HEK293 (cell line): ENCODE results near the gene FOXC1.

Experiments
- FEZF1 ChIP-seq: fragments of 450-650 bp; formaldehyde crosslinking; IDR thresholded peaks from 2 replicates; pipeline ENCODE4 v1.5.1; 2016; ENCODE audit warnings: missing biosample characterization, missing genetic modification characterization
- GFI1B ChIP-seq: fragments of 450-650 bp; formaldehyde crosslinking; IDR thresholded peaks from 2 replicates; pipeline ENCODE4 v1.5.1; 2016; ENCODE audit warnings: missing biosample characterization, missing genetic modification characterization
- GLIS2 ChIP-seq: fragments of 450-650 bp; formaldehyde crosslinking; IDR thresholded peaks from 2 replicates; pipeline ENCODE4 v1.5.1; 2016; ENCODE audit warnings: missing biosample characterization, missing genetic modification characterization
- PRDM1 ChIP-seq: fragments of 450-650 bp; formaldehyde crosslinking; IDR thresholded peaks from 2 replicates; pipeline ENCODE4; 2016; ENCODE audit warnings: missing biosample characterization, missing genetic modification characterization
- SP3 ChIP-seq: fragments of 450-650 bp; formaldehyde crosslinking; IDR thresholded peaks from 2 replicates; pipeline ENCODE4 v1.5.1; 2016; ENCODE audit warnings: missing biosample characterization, missing genetic modification characterization
- SP7 ChIP-seq: fragments of 450-650 bp; formaldehyde crosslinking; IDR thresholded peaks from 2 replicates; pipeline ENCODE4 v1.5.1; 2016; ENCODE audit warnings: missing biosample characterization, missing genetic modification characterization
- ZBTB20 ChIP-seq: fragments of 450-650 bp; formaldehyde crosslinking; IDR thresholded peaks from 2 replicates; pipeline ENCODE4 v1.5.1; 2016; ENCODE audit warnings: missing biosample characterization, missing genetic modification characterization
- ZFP41 ChIP-seq: fragments of 450-650 bp; formaldehyde crosslinking; IDR thresholded peaks from 2 replicates; pipeline ENCODE4 v1.5.1; 2016; ENCODE audit warnings: missing biosample characterization, missing genetic modification characterization, borderline replicate concordance
- ZNF2 ChIP-seq: fragments of 450-650 bp; formaldehyde crosslinking; IDR thresholded peaks from 2 replicates; pipeline ENCODE4 v1.5.1; 2016; ENCODE audit warnings: missing biosample characterization, missing genetic modification characterization
- ZNF23 ChIP-seq: fragments of 450-650 bp; formaldehyde crosslinking; IDR thresholded peaks from 2 replicates; pipeline ENCODE4 v1.5.1; 2016; ENCODE audit warnings: missing biosample characterization, missing genetic modification characterization, borderline replicate concordance
- ZNF266 ChIP-seq: fragments of 450-650 bp; formaldehyde crosslinking; IDR thresholded peaks from 2 replicates; pipeline ENCODE4 v1.5.1; 2016; ENCODE audit warnings: missing biosample characterization, missing genetic modification characterization, low read depth
- ZNF280D ChIP-seq: fragments of 450-650 bp; formaldehyde crosslinking; IDR thresholded peaks from 2 replicates; pipeline ENCODE4 v1.5.1; 2016; ENCODE audit warnings: missing biosample characterization, missing genetic modification characterization
- ZNF341 ChIP-seq: fragments of 450-650 bp; formaldehyde crosslinking; IDR thresholded peaks from 2 replicates; pipeline ENCODE4; 2016; ENCODE audit warnings: low read depth, missing biosample characterization, missing genetic modification characterization
- ZNF362 ChIP-seq: fragments of 450-650 bp; formaldehyde crosslinking; IDR thresholded peaks from 2 replicates; pipeline ENCODE4 v1.5.1; 2016; ENCODE audit warnings: missing biosample characterization, missing genetic modification characterization
- ZNF37A ChIP-seq: fragments of 450-650 bp; IDR thresholded peaks from 2 replicates; pipeline ENCODE4 v1.5.1; 2018; ENCODE audit warnings: missing biosample characterization, missing genetic modification characterization
- ZNF423 ChIP-seq: fragments of 450-650 bp; formaldehyde crosslinking; IDR thresholded peaks from 2 replicates; pipeline ENCODE4 v1.5.1; 2016; ENCODE audit warnings: missing biosample characterization, missing genetic modification characterization
- ZNF473 ChIP-seq: fragments of 450-650 bp; formaldehyde crosslinking; IDR thresholded peaks from 2 replicates; pipeline ENCODE4 v1.5.1; 2017; ENCODE audit warnings: missing biosample characterization, missing genetic modification characterization
- ZNF548 ChIP-seq: fragments of 450-650 bp; formaldehyde crosslinking; IDR thresholded peaks from 2 replicates; pipeline ENCODE4 v1.5.1; 2016; ENCODE audit warnings: missing biosample characterization, missing genetic modification characterization
- ZNF558 ChIP-seq: fragments of 450-650 bp; formaldehyde crosslinking; IDR thresholded peaks from 2 replicates; pipeline ENCODE4 v1.5.1; 2016; ENCODE audit warnings: missing biosample characterization, missing genetic modification characterization
- ZNF580 ChIP-seq: fragments of 450-650 bp; formaldehyde crosslinking; IDR thresholded peaks from 2 replicates; pipeline ENCODE4 v1.5.1; 2016; ENCODE audit warnings: missing biosample characterization, missing genetic modification characterization
- ZNF621 ChIP-seq: fragments of 450-650 bp; formaldehyde crosslinking; IDR thresholded peaks from 2 replicates; pipeline ENCODE4 v1.5.1; 2017; ENCODE audit warnings: missing biosample characterization, missing genetic modification characterization
- ZNF623 ChIP-seq: fragments of 450-650 bp; formaldehyde crosslinking; IDR thresholded peaks from 2 replicates; pipeline ENCODE4 v1.5.1; 2016; ENCODE audit warnings: missing biosample characterization, missing genetic modification characterization
- ZNF677 ChIP-seq: fragments of 450-650 bp; IDR thresholded peaks from 2 replicates; pipeline ENCODE4 v1.5.0; 2018; ENCODE audit warnings: missing biosample characterization, mild to moderate bottlenecking, missing genetic modification characterization, moderate library complexity
- ZSCAN23 ChIP-seq: fragments of 450-650 bp; formaldehyde crosslinking; IDR thresholded peaks from 2 replicates; pipeline ENCODE4 v1.5.1; 2016; ENCODE audit warnings: missing biosample characterization, missing genetic modification characterization
- ZSCAN4 ChIP-seq: fragments of 450-650 bp; formaldehyde crosslinking; IDR thresholded peaks from 2 replicates; pipeline ENCODE4 v1.5.1; 2017; ENCODE audit warnings: missing biosample characterization, missing genetic modification characterization
- TF ChIP-seq, protein P1 (sequence below): fragments of 450-650 bp; IDR thresholded peaks from 2 replicates; pipeline ENCODE4 v1.5.1; 2018; ENCODE audit warnings: missing biosample characterization, missing genetic modification characterization
- TF ChIP-seq, protein P2 (sequence below): fragments of 450-650 bp; formaldehyde crosslinking; IDR thresholded peaks from 2 replicates; pipeline ENCODE4 v1.5.1; 2016; ENCODE audit warnings: missing biosample characterization, missing genetic modification characterization
- TF ChIP-seq, protein P3 (sequence below): fragments of 450-650 bp; formaldehyde crosslinking; IDR thresholded peaks from 2 replicates; pipeline ENCODE4 v1.5.1; 2016; ENCODE audit warnings: missing biosample characterization, missing genetic modification characterization

The FOXC1 gene

GRCh38 chr6:1611572-1612298, 2.0 kb downstream of the FOXC1 start (continued):
- TF ChIP-seq, protein P1, sequence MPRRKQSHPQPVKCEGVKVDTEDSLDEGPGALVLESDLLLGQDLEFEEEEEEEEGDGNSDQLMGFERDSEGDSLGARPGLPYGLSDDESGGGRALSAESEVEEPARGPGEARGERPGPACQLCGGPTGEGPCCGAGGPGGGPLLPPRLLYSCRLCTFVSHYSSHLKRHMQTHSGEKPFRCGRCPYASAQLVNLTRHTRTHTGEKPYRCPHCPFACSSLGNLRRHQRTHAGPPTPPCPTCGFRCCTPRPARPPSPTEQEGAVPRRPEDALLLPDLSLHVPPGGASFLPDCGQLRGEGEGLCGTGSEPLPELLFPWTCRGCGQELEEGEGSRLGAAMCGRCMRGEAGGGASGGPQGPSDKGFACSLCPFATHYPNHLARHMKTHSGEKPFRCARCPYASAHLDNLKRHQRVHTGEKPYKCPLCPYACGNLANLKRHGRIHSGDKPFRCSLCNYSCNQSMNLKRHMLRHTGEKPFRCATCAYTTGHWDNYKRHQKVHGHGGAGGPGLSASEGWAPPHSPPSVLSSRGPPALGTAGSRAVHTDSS (tag by site-specific recombination) = no peak
- TF ChIP-seq ZNF558 (tag by site-specific recombination) (no peak), ZNF362 (tag by site-specific recombination) (no peak; the same call in none of the 2 replicates), GLIS2 (tag by site-specific recombination) (no peak; the same call in 1 of the 2 replicates), ZBTB20 (tag by site-specific recombination) (no peak), ZNF677 (tag by site-specific recombination) (no peak), ZSCAN23 (tag by site-specific recombination) (no peak), SP7 (tag by site-specific recombination) (peak; percentile 22; the same call in 1 of the 2 replicates), ZNF580 (no peak), ZNF280D (tag by site-specific recombination) (no peak), SP3 (tag by site-specific recombination) (no peak), ZNF37A (tag by site-specific recombination) (no peak), ZNF266 (tag by site-specific recombination) (no peak), ZNF341 (tag by site-specific recombination) (no peak), GFI1B (tag by site-specific recombination) (no peak), ZNF2 (tag by site-specific recombination) (peak; percentile 35; the same call in 1 of the 2 replicates), ZNF621 (no peak), FEZF1 (tag by site-specific recombination) (no peak), ZNF23 (tag by site-specific recombination) (no peak), ZSCAN4 (tag by site-specific recombination) (no peak), ZNF473 (no peak), ZNF623 (no peak), ZNF423 (tag by site-specific recombination) (no peak), ZFP41 (tag by site-specific recombination) (no peak), PRDM1 (no peak), ZNF548 (tag by site-specific recombination) (no peak)
- TF ChIP-seq, protein P2, sequence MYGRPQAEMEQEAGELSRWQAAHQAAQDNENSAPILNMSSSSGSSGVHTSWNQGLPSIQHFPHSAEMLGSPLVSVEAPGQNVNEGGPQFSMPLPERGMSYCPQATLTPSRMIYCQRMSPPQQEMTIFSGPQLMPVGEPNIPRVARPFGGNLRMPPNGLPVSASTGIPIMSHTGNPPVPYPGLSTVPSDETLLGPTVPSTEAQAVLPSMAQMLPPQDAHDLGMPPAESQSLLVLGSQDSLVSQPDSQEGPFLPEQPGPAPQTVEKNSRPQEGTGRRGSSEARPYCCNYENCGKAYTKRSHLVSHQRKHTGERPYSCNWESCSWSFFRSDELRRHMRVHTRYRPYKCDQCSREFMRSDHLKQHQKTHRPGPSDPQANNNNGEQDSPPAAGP (tag by site-specific recombination) = no peak
- TF ChIP-seq, protein P3, sequence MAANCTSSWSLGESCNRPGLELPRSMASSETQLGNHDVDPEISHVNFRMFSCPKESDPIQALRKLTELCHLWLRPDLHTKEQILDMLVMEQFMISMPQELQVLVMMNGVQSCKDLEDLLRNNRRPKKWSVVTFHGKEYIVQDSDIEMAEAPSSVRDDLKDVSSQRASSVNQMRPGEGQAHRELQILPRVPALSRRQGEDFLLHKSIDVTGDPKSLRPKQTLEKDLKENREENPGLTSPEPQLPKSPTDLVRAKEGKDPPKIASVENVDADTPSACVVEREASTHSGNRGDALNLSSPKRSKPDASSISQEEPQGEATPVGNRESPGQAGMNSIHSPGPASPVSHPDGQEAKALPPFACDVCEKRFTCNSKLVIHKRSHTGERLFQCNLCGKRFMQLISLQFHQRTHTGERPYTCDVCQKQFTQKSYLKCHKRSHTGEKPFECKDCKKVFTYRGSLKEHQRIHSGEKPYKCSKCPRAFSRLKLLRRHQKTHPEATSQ (tag by site-specific recombination) = no peak
